ENCODE data around the gene GRIK2. TPM values are rescaled to one million over a fixed set of nuclear protein-coding genes. Genes with fewer than 3 reads are reported as not detected.

Gene GRIK2
- total RNA-seq, 1 experiment from 2014 or later = 0.70 TPM

DNA sequence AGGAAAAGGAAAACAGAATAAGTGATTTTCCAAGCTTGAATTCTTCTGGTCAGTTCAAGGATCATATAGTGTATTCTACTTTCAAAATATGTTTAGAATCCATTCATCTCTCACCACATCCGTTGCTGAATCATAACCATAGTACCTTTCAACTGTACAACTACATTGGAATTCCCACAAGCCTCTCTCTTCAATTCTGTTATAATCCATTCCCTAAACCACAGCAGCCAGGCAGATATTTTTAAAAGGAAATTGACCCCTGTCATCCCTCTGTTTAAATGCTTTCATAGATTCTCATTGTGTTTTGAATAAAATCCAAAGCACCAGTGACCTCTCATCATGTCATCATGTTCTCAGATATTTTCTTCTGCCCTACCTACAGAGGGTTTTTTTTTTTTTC, 412.7 kb downstream of the GRIK2 start:
- Histone ChIP-seq H3K27me3 (ENCODE audit: insufficient read depth, low read length) (no peaks in the 10 kb centered on the region), H3K79me1 (ENCODE audit: insufficient read depth, low read depth, low read length, poor library complexity, severe bottlenecking) (no peaks in the 10 kb centered on the region), H3K23ac (ENCODE audit: insufficient read length, low read depth, low read length) (no peak overlapping the region), H3K4ac (ENCODE audit: low read depth, low read length) (no peak overlapping the region), H3K27ac (ENCODE audit: insufficient read length, low read depth, low read length) (no peak overlapping the region), H4K20me1 (ENCODE audit: control insufficient read depth, insufficient read depth, insufficient read length) (no peaks in the 10 kb centered on the region), H2BK20ac (ENCODE audit: low read depth, low read length, poor library complexity, severe bottlenecking) (no peak overlapping the region), H3K4me1 (ENCODE audit: insufficient read depth, low read length) (peaks cover 3% of the 10 kb centered on the region; the same call in 1 of the 2 replicates), H3K23me2 (ENCODE audit: insufficient read length, low read depth, low read length, poor library complexity, severe bottlenecking) (no peaks in the 10 kb centered on the region), H4K91ac (ENCODE audit: insufficient read length, low read depth, low read length) (no peak overlapping the region), H2BK5ac (ENCODE audit: insufficient read length, low read length) (no peak overlapping the region), H4K5ac (ENCODE audit: insufficient read length, low read depth, low read length) (no peak overlapping the region), H2AK5ac (ENCODE audit: insufficient read length, low read length) (no peak overlapping the region), H3K4me2 (ENCODE audit: insufficient read depth, insufficient read length, low read length) (no peak overlapping the region), H2BK12ac (ENCODE audit: insufficient read length, low read depth, low read length) (no peak overlapping the region), H3K56ac (ENCODE audit: insufficient read length, low read depth, low read length) (no peak overlapping the region), H3K18ac (ENCODE audit: insufficient read length, low read depth, low read length) (no peak overlapping the region), H4K8ac (replicated peaks; ENCODE audit: insufficient read length, low read depth, low read length) (no peak overlapping the region), H3K9ac (ENCODE audit: extremely low read depth, insufficient read length, low read length) (no peak overlapping the region), H2BK15ac (ENCODE audit: low read depth, low read length) (no peak overlapping the region), H3T11ph (ENCODE audit: low read length) (no peak overlapping the region), H3K9me3 (ENCODE audit: control insufficient read depth, low read depth, low read length) (no peaks in the 10 kb centered on the region), H2AFZ (ENCODE audit: low read length) (no peak overlapping the region), H2BK120ac (ENCODE audit: low read depth, low read length, poor library complexity, severe bottlenecking) (no peak overlapping the region), H3K79me2 (ENCODE audit: insufficient read depth, low read length) (no peaks in the 10 kb centered on the region), H3K14ac (ENCODE audit: insufficient read depth, low read length) (no peak overlapping the region)
- TF ChIP-seq CTCF (conservative IDR thresholded peaks at IDR 0.05) = no peak
- Mint-ChIP-seq H3K4me3 (no peak overlapping the region), H3K36me3 (ENCODE audit: insufficient read depth in 1 of 3, low read depth in 3 of 3) (no peaks in the 10 kb centered on the region), H3K27ac (no peak overlapping the region), H3K27me3 (ENCODE audit: low read depth) (no peaks in the 10 kb centered on the region), H3K4me1 (peaks cover 8 to 9% of the 10 kb centered on the region in 2 experiments), H3K9me3 (no peaks in the 10 kb centered on the region)
- DNase-seq = no peak
- no CpG with 5 or more reads among the region's 1 CpG for WGBS (ENCODE audit: extremely low coverage, insufficient read length, low lambda C conversion rate)

All from H9 (cell line).